ENCODE results near the gene CPA2.

DNA sequence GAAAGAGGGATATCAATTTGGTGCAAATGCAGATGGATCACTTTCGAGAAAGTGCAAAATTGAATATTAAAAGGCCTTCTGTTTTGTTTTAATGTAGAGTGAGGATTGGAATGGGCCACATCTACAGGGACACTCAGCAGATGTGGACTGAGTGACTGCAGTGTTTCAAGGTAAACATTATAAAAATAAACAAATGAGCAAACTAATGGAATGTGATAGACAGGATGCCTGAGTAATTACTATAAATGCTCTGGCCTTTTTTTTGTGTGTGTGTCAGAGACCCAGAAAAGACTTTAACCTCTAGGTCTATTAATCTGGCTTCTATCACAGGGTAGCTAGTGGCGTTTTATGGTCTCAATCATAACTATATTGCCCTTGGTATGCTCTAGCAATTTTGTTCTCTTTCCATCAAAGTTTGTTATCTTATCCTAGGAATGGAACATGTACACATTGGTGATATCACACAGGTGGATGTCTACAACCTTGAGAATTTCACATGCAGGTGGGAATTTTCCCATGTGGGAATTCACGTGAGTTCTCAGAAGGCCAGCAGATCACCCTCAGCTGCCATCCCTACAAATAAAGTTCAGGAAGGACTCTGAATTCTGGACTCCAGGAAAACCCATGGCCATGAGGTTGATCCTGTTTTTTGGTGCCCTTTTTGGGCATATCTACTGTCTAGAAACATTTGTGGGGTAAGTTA lies at the start of gene CPA2:
- TF ChIP-seq POLR2A (IDR thresholded peaks at IDR 0.05), result no peak
- no peak for TF ChIP-seq CTCF (IDR thresholded peaks at IDR 0.05)
- TF ChIP-seq POLR2AphosphoS5 (IDR thresholded peaks at IDR 0.05), result no peak
- no peak for TF ChIP-seq EP300 (IDR thresholded peaks at IDR 0.05)

All from sigmoid colon (tissue), 4 donors.